ENCODE measurements around the gene TRAIP.
"Not testable (repeated sequence)": the region's sequence is repeated elsewhere in the genome, so short reads cannot be mapped to it uniquely, and the experiment has no call there.

Gene TRAIP

GRCh38 chr3:49790626-49791411 is 65.5 kb downstream of the TRAIP start:
- DNase-seq, result no peak

- no peak for DNase-seq
These were observed 68.3 kb downstream of the TRAIP start for GRCh38 chr3:49788056-49788455.

- DNase-seq, result no peak
These were observed 68.8 kb downstream of the TRAIP start for GRCh38 chr3:49787536-49787935.

- no peak for DNase-seq
These were observed 69.2 kb downstream of the TRAIP start for GRCh38 chr3:49787182-49787464.

GRCh38 chr3:49786357-49787181 is 69.8 kb downstream of the TRAIP start, which contains the start of gene IP6K1:
Gene IP6K1, minus strand, starts transcription at chr3:49786542. Its CDS starts 38,502 bp downstream, at chr3:49748040.
- peak; percentile 99 for DNase-seq

- DNase-seq, result no peak
These were observed 70.6 kb downstream of the TRAIP start for GRCh38 chr3:49785565-49786356.

- not testable (repeated sequence) for DNase-seq
These were observed 74.1 kb downstream of the TRAIP start for GRCh38 chr3:49782277-49782676.

GRCh38 chr3:49781415-49782199 is 74.8 kb downstream of the TRAIP start:
- no peak for DNase-seq

GRCh38 chr3:49780975-49781365 is 75.4 kb downstream of the TRAIP start:
- not testable (repeated sequence) for DNase-seq

GRCh38 chr3:49780080-49780974 is 76.0 kb downstream of the TRAIP start:
- DNase-seq, result no peak

GRCh38 chr3:49779358-49780079 is 76.8 kb downstream of the TRAIP start:
- no peak for DNase-seq
